MCF 10A (cell line): Measurements from ENCODE around the gene MEF2A. TPM values are rescaled to one million over a fixed set of nuclear protein-coding genes. Genes with fewer than 3 reads are reported as not detected.

Experiments
- BruUV-seq: library from RNA; stranded (reverse); fragments of 400-500 nt; replicated peaks from 2 replicates; lab custom pipeline; 2021; lab: Mats Ljungman, UMichigan
- CTCF ChIA-PET: fragments of 300-600 bp; sonication (Branson Sonifier 250); formaldehyde crosslinking; extraction: SDS; loops from one replicate; lab custom pipeline; 2021; ENCODE audit warnings: antibody characterized with exemption, inconsistent platforms; lab: Yijun Ruan, JAX
- POLR2A ChIA-PET: fragments of 300-600, 350-650 bp; sonication (Branson Sonifier 250); formaldehyde crosslinking; extraction: SDS; loops from one replicate; lab custom pipeline; 2020; ENCODE audit warnings: antibody characterized with exemption, inconsistent platforms; lab: Yijun Ruan, JAX
- DNase-seq: peaks from one replicate; pipeline ENCODE4 v3.0.0-alpha.2; 2018; ENCODE audit not compliant: unreplicated experiment
- H3K27ac Mint-ChIP-seq: one replicate; pipeline ENCODE4 v1.8.0; 2022; ENCODE audit warnings: mild to moderate bottlenecking, low read depth, mixed read lengths; ENCODE audit not compliant: unreplicated experiment
- H3K27me3 Mint-ChIP-seq: one replicate; pipeline ENCODE4 v1.8.0; 2022; ENCODE audit warnings: mixed read lengths; ENCODE audit not compliant: insufficient read depth, unreplicated experiment
- H3K36me3 Mint-ChIP-seq: one replicate; pipeline ENCODE4 v1.8.0; 2022; ENCODE audit warnings: mild to moderate bottlenecking, moderate library complexity, mixed read lengths; ENCODE audit not compliant: insufficient read depth, unreplicated experiment
- H3K4me1 Mint-ChIP-seq: one replicate; pipeline ENCODE4 v1.8.0; 2022; ENCODE audit warnings: mixed read lengths; ENCODE audit not compliant: insufficient read depth, unreplicated experiment
- H3K4me3 Mint-ChIP-seq: one replicate; pipeline ENCODE4 v1.8.0; 2022; ENCODE audit warnings: mild to moderate bottlenecking, moderate library complexity, mixed read lengths; ENCODE audit not compliant: unreplicated experiment
- H3K9me3 Mint-ChIP-seq: one replicate; pipeline ENCODE4 v1.8.0; 2022; ENCODE audit warnings: mixed read lengths; ENCODE audit not compliant: unreplicated experiment
- intact Hi-C: fragments of 100-400 bp; cut with micrococcal nuclease; formaldehyde crosslinking; loops from 2 replicates; pipeline ENCODE4 v1.14.1; 2022
- total RNA-seq: library from RNA; stranded (reverse); gene quantifications from 2 replicates; pipeline ENCODE4 v1.2.3, GENCODE V29; 2022
- TF ChIP-seq, protein P1 (sequence below): fragments of 200-600 bp; IDR thresholded peaks from one replicate; pipeline ENCODE4 v1.8.0; 2022; ENCODE audit warnings: antibody characterized with exemption, mild to moderate bottlenecking; ENCODE audit not compliant: unreplicated experiment

Gene MEF2A
- total RNA-seq, 1 experiment from 2014 or later: 52.9 TPM

DNA sequence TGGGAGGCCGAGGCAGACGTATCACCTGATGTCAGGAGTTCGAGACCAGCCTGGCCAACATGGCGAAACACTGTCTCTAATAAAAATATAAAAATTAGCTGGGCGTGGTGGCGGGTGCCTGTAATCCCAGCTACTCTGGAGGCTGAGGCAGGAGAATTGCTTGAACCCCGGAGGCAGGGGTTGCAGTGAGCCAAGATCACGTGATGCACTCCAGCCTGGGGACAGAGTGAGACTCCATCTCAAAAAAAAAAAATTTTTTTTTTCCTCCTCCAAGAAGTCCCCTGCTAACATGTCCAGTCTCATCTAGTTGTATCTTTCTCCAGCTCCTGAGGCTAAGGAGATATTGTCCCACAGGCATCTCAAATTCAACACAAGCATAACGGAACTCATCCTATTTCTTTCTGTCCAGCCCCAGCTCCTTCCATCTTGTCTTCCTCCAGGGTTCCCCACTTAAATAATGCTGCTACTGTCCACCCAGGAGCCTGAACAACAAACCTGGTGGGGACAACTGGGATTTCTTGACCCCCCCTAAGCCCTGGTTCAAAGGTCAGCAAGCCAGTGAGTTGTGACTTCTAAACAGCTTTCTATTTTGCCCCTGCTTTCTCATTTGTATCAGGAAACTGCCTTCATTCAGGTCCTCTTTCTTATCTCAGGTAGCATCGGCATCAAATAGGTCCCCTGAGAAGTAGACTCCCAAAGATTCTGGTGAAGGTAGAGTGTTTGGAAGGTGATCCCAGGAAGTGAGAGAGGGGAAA, 4.1 kb upstream of the MEF2A start:
- H3K27me3 Mint-ChIP-seq: no peaks in the 10 kb centered on the region
- intact Hi-C loops: no loop called here
- ChIA-PET CTCF (interaction anchor here (0.7 to 2.4 kb wide), 2 partner anchors 143 to 678 kb away, joined by 3 to 8 read pairs; no protein-coding TSS in a partner anchor), POLR2A (interaction anchor here (0.7 to 1.2 kb wide), 2 partner anchors 80 to 91 kb away, joined by 3 read pairs; no protein-coding TSS in a partner anchor)
- H3K4me3 Mint-ChIP-seq: no peak overlapping the region
- no peaks in the 10 kb centered on the region for H3K36me3 Mint-ChIP-seq
- H3K4me1 Mint-ChIP-seq: no peaks in the 10 kb centered on the region
- no peaks in the 10 kb centered on the region for H3K9me3 Mint-ChIP-seq
- DNase-seq: no peak
- no TSS peak for BruUV-seq
- TF ChIP-seq, protein P1, sequence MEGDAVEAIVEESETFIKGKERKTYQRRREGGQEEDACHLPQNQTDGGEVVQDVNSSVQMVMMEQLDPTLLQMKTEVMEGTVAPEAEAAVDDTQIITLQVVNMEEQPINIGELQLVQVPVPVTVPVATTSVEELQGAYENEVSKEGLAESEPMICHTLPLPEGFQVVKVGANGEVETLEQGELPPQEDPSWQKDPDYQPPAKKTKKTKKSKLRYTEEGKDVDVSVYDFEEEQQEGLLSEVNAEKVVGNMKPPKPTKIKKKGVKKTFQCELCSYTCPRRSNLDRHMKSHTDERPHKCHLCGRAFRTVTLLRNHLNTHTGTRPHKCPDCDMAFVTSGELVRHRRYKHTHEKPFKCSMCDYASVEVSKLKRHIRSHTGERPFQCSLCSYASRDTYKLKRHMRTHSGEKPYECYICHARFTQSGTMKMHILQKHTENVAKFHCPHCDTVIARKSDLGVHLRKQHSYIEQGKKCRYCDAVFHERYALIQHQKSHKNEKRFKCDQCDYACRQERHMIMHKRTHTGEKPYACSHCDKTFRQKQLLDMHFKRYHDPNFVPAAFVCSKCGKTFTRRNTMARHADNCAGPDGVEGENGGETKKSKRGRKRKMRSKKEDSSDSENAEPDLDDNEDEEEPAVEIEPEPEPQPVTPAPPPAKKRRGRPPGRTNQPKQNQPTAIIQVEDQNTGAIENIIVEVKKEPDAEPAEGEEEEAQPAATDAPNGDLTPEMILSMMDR: no peak
- no peak overlapping the region for H3K27ac Mint-ChIP-seq

DNA sequence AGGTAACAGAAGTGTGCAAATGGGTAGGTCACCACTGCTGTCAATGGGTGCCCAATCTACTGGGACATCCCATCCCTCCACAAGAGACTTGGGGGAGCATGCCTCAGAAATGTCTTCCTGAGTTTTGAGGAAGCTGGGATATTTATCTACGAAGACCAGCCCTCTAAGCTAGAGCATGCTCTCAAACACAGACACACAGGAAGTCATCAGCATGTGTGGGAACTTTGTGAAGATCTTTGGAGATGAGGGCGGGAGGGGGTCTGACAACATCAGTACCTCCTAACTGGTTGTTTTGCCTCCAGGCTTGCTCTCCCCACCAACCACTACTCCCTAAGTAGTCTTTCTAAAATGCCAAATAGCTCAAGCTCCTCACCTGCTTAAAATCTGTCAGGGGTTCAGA, 3.5 kb upstream of the MEF2A start:
- intact Hi-C loops: no loop called here
- no peaks in the 10 kb centered on the region for H3K27me3 Mint-ChIP-seq
- H3K36me3 Mint-ChIP-seq: no peaks in the 10 kb centered on the region
- no TSS peak for BruUV-seq
- no peak overlapping the region for H3K4me3 Mint-ChIP-seq
- TF ChIP-seq, protein P1: no peak
- H3K27ac Mint-ChIP-seq: no peak overlapping the region
- POLR2A ChIA-PET: interaction anchor here (0.7 to 1.2 kb wide), 3 partner anchors 80 to 141 kb away, joined by 3 read pairs; no protein-coding TSS in a partner anchor
- no peaks in the 10 kb centered on the region for H3K9me3 Mint-ChIP-seq
- no peaks in the 10 kb centered on the region for H3K4me1 Mint-ChIP-seq
- CTCF ChIA-PET: interaction anchor here (2.4 kb wide), 1 partner anchor 142 kb away, joined by 8 read pairs; no protein-coding TSS in a partner anchor
- DNase-seq: no peak

DNA sequence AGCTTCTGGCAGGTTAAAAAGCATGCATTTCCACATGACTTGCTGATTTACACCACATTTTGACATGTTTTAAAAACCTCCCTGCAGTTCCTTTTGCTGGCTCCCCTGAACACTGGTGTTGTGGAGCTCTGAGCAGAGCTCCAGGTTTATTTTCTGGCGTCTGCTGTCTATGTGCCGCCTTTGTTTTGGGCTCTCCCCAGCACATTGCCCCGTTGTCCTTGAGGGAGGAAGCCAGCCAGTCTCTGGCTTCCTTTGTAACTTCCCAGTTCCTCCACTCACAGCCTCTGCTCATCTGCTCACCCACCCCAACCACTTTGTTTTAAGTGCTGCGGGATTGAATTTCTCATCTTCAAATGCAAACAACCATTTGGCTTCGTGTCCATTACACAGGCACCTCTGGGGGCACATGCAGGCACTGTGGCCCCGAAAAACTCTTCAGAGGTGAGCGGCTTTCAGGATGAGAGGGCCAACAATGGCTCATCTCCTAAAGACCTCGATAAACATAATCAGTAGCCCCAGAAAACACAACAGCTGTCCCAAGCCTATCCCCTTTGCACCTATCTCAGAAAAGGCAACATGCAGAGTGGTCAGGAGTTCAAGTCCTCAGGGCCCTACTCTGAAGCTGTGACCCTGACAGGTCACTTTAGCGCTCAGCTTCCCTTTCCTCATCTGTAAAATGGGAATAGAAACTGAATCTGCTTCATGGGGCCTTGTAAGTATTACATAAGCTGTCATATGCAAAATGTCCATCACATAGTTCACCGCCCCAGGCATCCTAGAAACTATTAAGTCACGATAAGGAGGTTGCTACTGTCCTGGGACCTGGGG, 1.3 kb upstream of the MEF2A start:
- Mint-ChIP-seq H3K4me1 (peaks cover 10% of the 10 kb centered on the region), H3K36me3 (no peaks in the 10 kb centered on the region), H3K4me3 (no peak overlapping the region), H3K9me3 (no peaks in the 10 kb centered on the region), H3K27me3 (no peaks in the 10 kb centered on the region), H3K27ac (no peak overlapping the region)
- DNase-seq: no peak
- ChIA-PET POLR2A (interaction anchor here (0.9 to 5.9 kb wide), 13 partner anchors 8 to 171 kb away, joined by 3 to 56 read pairs (median 5); no protein-coding TSS in a partner anchor), CTCF (interaction anchor here (0.6 to 1.4 kb wide), 2 partner anchors 34 to 140 kb away, joined by 3 to 4 read pairs; no protein-coding TSS in a partner anchor)
- intact Hi-C loops: loop anchor here (1.0 to 5.0 kb wide), 6 partner anchors 38 to 277 kb away; no protein-coding TSS in a partner anchor
- TF ChIP-seq, protein P1: no peak
- BruUV-seq: TSS peak; percentile 43
